NCI-H1048 (cell line): ENCODE results near the gene LAMTOR5.
"Not testable (repeated sequence)": the region's sequence is repeated elsewhere in the genome, so short reads cannot be mapped to it uniquely, and the experiment has no call there.

ENCODE experiments used
- DNase-seq: peaks from one replicate; lab custom pipeline; 2025; lab: John Stamatoyannopoulos, UW

The LAMTOR5 gene

GRCh38 chr1:110407260-110408210 lies at the start of gene LAMTOR5:
Gene LAMTOR5 (minus strand): TSS chr1:110407694. CDS start chr1:110407620, 74 bp downstream.
- peak; percentile 60 for DNase-seq

GRCh38 chr1:110457206-110457605 lies 49.7 kb upstream of the LAMTOR5 start:
- DNase-seq, result no peak

- no peak for DNase-seq
Measured at GRCh38 chr1:110455151-110455550, 47.7 kb upstream of the LAMTOR5 start.

GRCh38 chr1:110454328-110454727 lies 46.8 kb upstream of the LAMTOR5 start:
- no peak for DNase-seq

GRCh38 chr1:110453829-110454228 lies 46.3 kb upstream of the LAMTOR5 start:
- DNase-seq, result no peak

GRCh38 chr1:110452330-110452729 lies 44.8 kb upstream of the LAMTOR5 start:
- no peak for DNase-seq

GRCh38 chr1:110450929-110451328 lies 43.4 kb upstream of the LAMTOR5 start, which contains the start of gene PROK1:
Gene PROK1 (plus strand): TSS chr1:110451149. CDS start chr1:110451217, 68 bp downstream.
- DNase-seq, result no peak

- DNase-seq, result no peak
Measured at GRCh38 chr1:110449661-110450651, 42.5 kb upstream of the LAMTOR5 start.

GRCh38 chr1:110444561-110444960 lies 37.1 kb upstream of the LAMTOR5 start:
- no peak for DNase-seq

GRCh38 chr1:110443451-110443850 lies 36.0 kb upstream of the LAMTOR5 start:
- no peak for DNase-seq

- DNase-seq, result no peak
Measured at GRCh38 chr1:110441888-110442287, 34.4 kb upstream of the LAMTOR5 start.

- DNase-seq, result no peak
Measured at GRCh38 chr1:110440877-110441276, 33.4 kb upstream of the LAMTOR5 start.

GRCh38 chr1:110439873-110440272 lies 32.4 kb upstream of the LAMTOR5 start:
- not testable (repeated sequence) for DNase-seq

GRCh38 chr1:110438893-110439292 lies 31.4 kb upstream of the LAMTOR5 start:
- no peak for DNase-seq

- DNase-seq, result not testable (repeated sequence)
Measured at GRCh38 chr1:110437645-110438299, 30.3 kb upstream of the LAMTOR5 start.

- DNase-seq, result no peak
Measured at GRCh38 chr1:110436635-110437034, 29.1 kb upstream of the LAMTOR5 start.

- DNase-seq, result no peak
Measured at GRCh38 chr1:110434946-110435345, 27.5 kb upstream of the LAMTOR5 start.

GRCh38 chr1:110433803-110434202 lies 26.3 kb upstream of the LAMTOR5 start:
- DNase-seq, result no peak

GRCh38 chr1:110433213-110433612 lies 25.7 kb upstream of the LAMTOR5 start:
- no peak for DNase-seq

- no peak for DNase-seq
Measured at GRCh38 chr1:110430901-110431300, 23.4 kb upstream of the LAMTOR5 start.

GRCh38 chr1:110430366-110430765 lies 22.9 kb upstream of the LAMTOR5 start:
- DNase-seq, result no peak

- no peak for DNase-seq
Measured at GRCh38 chr1:110428946-110429345, 21.5 kb upstream of the LAMTOR5 start.
